HUES48 (cell line): ENCODE data around the gene MRPS26.
A peak's percentile ranks its signal among the peaks of the same experiment; 100 is the strongest.

Experiments
- H3K27ac ChIP-seq: one replicate; pipeline ENCODE4 v1.7.0; 2013; ENCODE audit warnings: low read depth, low read length, inconsistent platforms
- H3K27me3 ChIP-seq: 2 replicates; pipeline ENCODE4 v1.6.1; 2013; ENCODE audit warnings: mild to moderate bottlenecking, low read length; ENCODE audit not compliant: control insufficient read depth, insufficient read depth
- H3K36me3 ChIP-seq: 2 replicates; pipeline ENCODE4 v1.6.1; 2013; ENCODE audit warnings: low read length; ENCODE audit not compliant: control insufficient read depth, insufficient read depth
- H3K4me1 ChIP-seq: 2 replicates; pipeline ENCODE4 v1.6.1; 2013; ENCODE audit warnings: mild to moderate bottlenecking, low read length; ENCODE audit not compliant: control insufficient read depth, insufficient read depth
- H3K4me3 ChIP-seq: 2 replicates; pipeline ENCODE4 v1.5.1; 2013; ENCODE audit warnings: mild to moderate bottlenecking, low read depth, low read length
- H3K9ac ChIP-seq: 2 replicates; pipeline ENCODE4 v1.6.1; 2013; ENCODE audit warnings: mild to moderate bottlenecking, low read depth, low read length, moderate library complexity
- H3K9me3 ChIP-seq: 2 replicates; pipeline ENCODE4 v1.6.1; 2013; ENCODE audit warnings: low read length; ENCODE audit not compliant: control insufficient read depth, insufficient read depth

The MRPS26 gene

DNA sequence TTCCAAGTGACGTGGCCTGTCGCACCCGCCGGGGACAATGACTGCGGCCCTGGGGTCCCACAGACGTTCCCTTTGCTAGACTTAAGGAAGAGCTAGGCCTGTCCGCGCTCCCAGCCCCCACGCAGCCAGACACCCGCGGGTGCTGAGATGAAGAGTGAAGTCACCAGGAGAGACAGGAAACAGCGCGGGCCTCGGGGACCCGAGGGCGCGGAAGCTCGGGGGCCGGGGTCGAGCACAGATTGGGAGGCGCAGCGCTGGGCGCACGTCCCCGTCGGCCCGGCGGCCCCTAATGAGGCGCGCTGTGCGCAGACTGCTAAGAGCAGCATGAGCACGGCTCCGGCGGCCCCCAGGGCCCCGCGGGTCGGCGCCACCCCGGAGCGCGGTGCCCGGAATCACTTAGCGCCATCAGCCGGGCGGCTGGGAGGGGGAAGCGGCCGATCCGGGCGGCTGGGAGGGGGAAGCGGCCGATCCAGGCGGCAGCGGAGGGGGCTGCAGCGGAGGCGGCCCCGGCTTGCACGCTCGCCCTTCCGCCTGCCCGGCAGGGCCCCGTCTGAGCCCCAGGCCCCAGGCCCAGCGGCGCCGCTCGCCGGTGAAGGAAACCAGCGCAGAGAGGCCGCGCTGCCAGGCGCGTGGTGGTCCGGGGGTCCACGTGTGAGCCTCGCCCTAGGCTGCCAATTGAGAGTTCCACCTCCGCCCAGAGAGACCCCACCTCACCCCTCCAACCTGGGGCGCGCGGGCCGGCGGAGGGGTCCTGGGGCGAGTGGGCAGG is 46.9 kb downstream of the MRPS26 start:
- peak overlapping the region; percentile 54; the same call in 1 of the 2 replicates for H3K9ac ChIP-seq
- H3K27me3 ChIP-seq, result peaks cover 19% of the 10 kb centered on the region
- no peaks in the 10 kb centered on the region for H3K4me1 ChIP-seq
- no peaks in the 10 kb centered on the region for H3K9me3 ChIP-seq
- peak overlapping the region; percentile 63 for H3K4me3 ChIP-seq
- no peak overlapping the region for H3K27ac ChIP-seq
- no peaks in the 10 kb centered on the region for H3K36me3 ChIP-seq

DNA sequence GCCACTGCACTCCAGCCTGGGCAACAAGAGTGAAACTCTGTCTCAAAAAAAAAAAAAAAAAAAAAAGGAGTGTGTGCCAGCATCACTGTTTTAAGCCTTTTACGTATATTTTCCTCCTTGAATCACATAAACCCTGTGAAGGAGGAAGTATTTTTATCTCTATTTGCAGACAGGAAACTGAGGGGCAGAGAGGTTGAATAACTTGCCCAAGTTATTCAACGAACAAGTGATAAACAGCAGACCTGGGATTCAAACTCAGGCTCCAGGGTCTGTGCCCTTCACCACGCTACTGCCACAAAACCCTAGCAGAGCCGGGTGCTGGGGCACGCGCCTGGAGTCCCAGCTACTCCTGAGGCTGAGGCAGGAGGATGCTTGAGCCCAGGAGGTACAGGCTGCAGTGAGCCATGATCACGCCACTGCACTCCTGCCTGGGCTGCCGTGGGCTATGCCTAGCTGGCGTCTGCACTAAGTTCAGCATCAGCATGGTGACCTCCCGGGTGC is 48.1 kb downstream of the MRPS26 start:
- Histone ChIP-seq H3K4me3 (no peak overlapping the region), H3K9ac (no peak overlapping the region), H3K27ac (no peak overlapping the region), H3K4me1 (no peaks in the 10 kb centered on the region), H3K9me3 (no peaks in the 10 kb centered on the region), H3K36me3 (no peaks in the 10 kb centered on the region), H3K27me3 (peaks cover 19% of the 10 kb centered on the region)

DNA sequence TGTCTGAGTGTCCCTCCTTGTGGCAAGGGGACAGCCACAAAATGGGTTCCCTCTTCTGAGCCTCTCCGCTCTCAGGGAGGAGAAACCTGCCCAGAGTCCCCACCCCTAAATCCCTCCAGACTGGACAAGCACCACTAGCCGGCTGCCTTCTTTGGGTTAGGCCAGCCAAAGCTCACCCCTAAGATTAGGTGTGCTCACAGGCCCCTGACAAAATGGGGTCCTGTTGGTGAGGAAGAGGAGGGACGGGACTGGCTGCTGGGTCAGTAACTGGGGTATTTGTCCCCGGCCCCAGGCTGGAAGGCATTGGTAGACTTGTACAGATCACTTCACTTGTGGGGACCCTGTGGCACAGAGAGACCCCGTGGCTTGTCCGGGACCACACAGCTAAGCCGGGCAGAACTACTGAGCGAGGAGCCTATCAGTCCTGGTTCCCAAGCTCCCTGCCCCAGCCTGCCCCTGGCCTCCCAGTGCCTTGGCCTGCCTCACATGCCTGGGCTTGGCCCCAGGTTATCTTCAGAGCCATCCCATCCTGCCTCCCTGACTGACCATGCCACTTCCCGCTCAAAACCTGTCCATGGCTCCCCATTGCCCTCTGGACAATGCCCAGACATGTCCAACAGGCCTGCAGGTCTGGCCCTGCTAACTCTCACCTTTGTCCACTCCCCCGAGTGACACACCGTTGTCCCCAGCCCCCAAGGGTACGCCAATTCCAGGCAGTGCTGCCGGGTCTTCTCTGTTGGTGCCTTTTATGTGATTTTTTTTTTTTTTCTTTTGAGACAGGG is 49.2 kb downstream of the MRPS26 start:
- Histone ChIP-seq H3K36me3 (no peaks in the 10 kb centered on the region), H3K9ac (no peak overlapping the region), H3K4me3 (no peak overlapping the region), H3K27ac (no peak overlapping the region), H3K9me3 (no peaks in the 10 kb centered on the region), H3K4me1 (no peaks in the 10 kb centered on the region), H3K27me3 (peaks cover 19% of the 10 kb centered on the region)
